Trophoblast cell (in vitro differentiated cells and primary cell): Measurements from ENCODE around the gene MCF2L2.
"Not testable (repeated sequence)": the region's sequence is repeated elsewhere in the genome, so short reads cannot be mapped to it uniquely, and the experiment has no call there.

ENCODE experiments used
- DNase-seq, 2 donors: peaks; one replicate each; pipeline ENCODE4 v3.0.0-alpha.2; 2016
- H2AFZ ChIP-seq: 2 replicates; pipeline ENCODE4 v1.6.1; 2013; ENCODE audit warnings: low read length, moderate library complexity, mild to moderate bottlenecking; ENCODE audit not compliant: insufficient read depth, poor library complexity
- H2AK5ac ChIP-seq: 2 replicates; pipeline ENCODE4 v1.6.1; 2013; ENCODE audit warnings: mild to moderate bottlenecking, low read length
- H2BK120ac ChIP-seq: 2 replicates; pipeline ENCODE4 v1.6.1; 2013; ENCODE audit warnings: low read length, mild to moderate bottlenecking, moderate library complexity; ENCODE audit not compliant: insufficient read depth, poor library complexity
- H2BK12ac ChIP-seq: 2 replicates; pipeline ENCODE4 v1.6.1; 2013; ENCODE audit warnings: mild to moderate bottlenecking, low read length, moderate library complexity
- H2BK5ac ChIP-seq: 2 replicates; pipeline ENCODE4 v1.6.1; 2013; ENCODE audit warnings: low read length, low read depth, moderate library complexity, mild to moderate bottlenecking; ENCODE audit not compliant: poor library complexity
- H3K14ac ChIP-seq: 2 replicates; pipeline ENCODE4 v1.6.1; 2013; ENCODE audit warnings: mild to moderate bottlenecking, low read length
- H3K18ac ChIP-seq: 2 replicates; pipeline ENCODE4 v1.6.1; 2013; ENCODE audit warnings: mild to moderate bottlenecking, low read length
- H3K23ac ChIP-seq: 2 replicates; pipeline ENCODE4 v1.6.1; 2013; ENCODE audit warnings: low read length
- H3K27ac ChIP-seq: 2 replicates; pipeline ENCODE4 v1.5.1; 2013; ENCODE audit warnings: low read depth, mild to moderate bottlenecking, inconsistent platforms, low read length, moderate library complexity
- H3K27me3 ChIP-seq: 2 replicates; pipeline ENCODE4 v1.6.1; 2013; ENCODE audit warnings: inconsistent platforms, mild to moderate bottlenecking, low read length, moderate library complexity; ENCODE audit not compliant: insufficient read depth
- H3K36me3 ChIP-seq, 2 experiments: 1 replicate in 1 of 2; 2 replicates in 1 of 2; pipeline ENCODE4 v1.6.1; 2013; ENCODE audit warnings: low read length in 2 of 2, mild to moderate bottlenecking in 2 of 2, moderate library complexity in 1 of 2; ENCODE audit not compliant: insufficient read depth in 2 of 2, control insufficient read depth in 1 of 2
- H3K4ac ChIP-seq: 2 replicates; pipeline ENCODE4 v1.6.1; 2013; ENCODE audit warnings: low read depth, mild to moderate bottlenecking, low read length, moderate library complexity
- H3K4me1 ChIP-seq, 2 experiments: 1 replicate in 1 of 2; 2 replicates in 1 of 2; pipeline ENCODE4 v1.6.1; 2013; ENCODE audit warnings: low read length in 2 of 2, mild to moderate bottlenecking in 2 of 2, moderate library complexity in 1 of 2; ENCODE audit not compliant: insufficient read depth in 2 of 2, control insufficient read depth in 1 of 2
- H3K4me2 ChIP-seq: 2 replicates; pipeline ENCODE4 v1.6.1; 2013; ENCODE audit warnings: inconsistent platforms, mild to moderate bottlenecking, low read length, moderate library complexity
- H3K4me3 ChIP-seq: 2 replicates; pipeline ENCODE4 v1.5.1; 2013; ENCODE audit warnings: mild to moderate bottlenecking, low read depth, low read length, inconsistent platforms
- H3K79me1 ChIP-seq: one replicate; pipeline ENCODE4 v1.6.1; 2013; ENCODE audit warnings: low read length
- H3K79me2 ChIP-seq: 2 replicates; pipeline ENCODE4 v1.6.1; 2013; ENCODE audit warnings: low read length, mild to moderate bottlenecking; ENCODE audit not compliant: control insufficient read depth, insufficient read depth, poor library complexity
- H3K9ac ChIP-seq: 2 replicates; pipeline ENCODE4 v1.6.1; 2013; ENCODE audit warnings: mild to moderate bottlenecking, low read length
- H3K9me3 ChIP-seq: 2 replicates; pipeline ENCODE4 v1.6.1; 2013; ENCODE audit warnings: low read depth, mild to moderate bottlenecking, control low read depth, inconsistent platforms, low read length; ENCODE audit not compliant: insufficient read depth
- H4K12ac ChIP-seq: 2 replicates; pipeline ENCODE4 v1.6.1; 2013; ENCODE audit warnings: low read depth, mild to moderate bottlenecking, low read length, moderate library complexity
- H4K8ac ChIP-seq: 2 replicates; pipeline ENCODE4 v1.6.1; 2013; ENCODE audit warnings: low read depth, mild to moderate bottlenecking, low read length, moderate library complexity
- H4K91ac ChIP-seq: one replicate; pipeline ENCODE4 v1.6.1; 2013; ENCODE audit warnings: low read depth, mild to moderate bottlenecking, low read length, moderate library complexity
- WGBS: extraction: QIAGEN DNeasy Blood & Tissue Kit; methylation state at CpG from one replicate; pipeline ENCODE4 v1.1.7; 2013; ENCODE audit warnings: missing lambda C conversion rate; ENCODE audit not compliant: insufficient read length, insufficient coverage; ENCODE audit errors: extremely low coverage; 5-methylcytosine and 5-hydroxymethylcytosine counted together

The MCF2L2 gene

GRCh38 chr3:183230826-183231225 lies 197.6 kb downstream of the MCF2L2 start:
- no peak overlapping the region for H2BK120ac ChIP-seq
- no CpG with 5 or more reads among the region's 3 CpGs for WGBS
- no peak overlapping the region for H2BK12ac ChIP-seq
- no peaks in the 10 kb centered on the region for H3K9me3 ChIP-seq
- no peaks in the 10 kb centered on the region for H3K79me1 ChIP-seq
- H3K18ac ChIP-seq, result no peak overlapping the region
- no peak for DNase-seq
- no peaks in the 10 kb centered on the region for H3K79me2 ChIP-seq
- H3K14ac ChIP-seq, result no peak overlapping the region
- no peaks in the 10 kb centered on the region for H3K4me1 ChIP-seq
- no peak overlapping the region for H2AFZ ChIP-seq
- H3K27me3 ChIP-seq, result no peaks in the 10 kb centered on the region
- no peak overlapping the region for H4K12ac ChIP-seq
- H2BK5ac ChIP-seq, result no peak overlapping the region
- no peak overlapping the region for H3K9ac ChIP-seq
- no peak overlapping the region for H3K4me3 ChIP-seq
- no peak overlapping the region for H3K27ac ChIP-seq
- H3K4ac ChIP-seq, result no peak overlapping the region
- no peaks in the 10 kb centered on the region for H3K36me3 ChIP-seq
- H4K91ac ChIP-seq, result no peak overlapping the region
- no peak overlapping the region for H2AK5ac ChIP-seq
- H3K23ac ChIP-seq, result no peak overlapping the region
- no peak overlapping the region for H4K8ac ChIP-seq
- no peak overlapping the region for H3K4me2 ChIP-seq

DNA sequence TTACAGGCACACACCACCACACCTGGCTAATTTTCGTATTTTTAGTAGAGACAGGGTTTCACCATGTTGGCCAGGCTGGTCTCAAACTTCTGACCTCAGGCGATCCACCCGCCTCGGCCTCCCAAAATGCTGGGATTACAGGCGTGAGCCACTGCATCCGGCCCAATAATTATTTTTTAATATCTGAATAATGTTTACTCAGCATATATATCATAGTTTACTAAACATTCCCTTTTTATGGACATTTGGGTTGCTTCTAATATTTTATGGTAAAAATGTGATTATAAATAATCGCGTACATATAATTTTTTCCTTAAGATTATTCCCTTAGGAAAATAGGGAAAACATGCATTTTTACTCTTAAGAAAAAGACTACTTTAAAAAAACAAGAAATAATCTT lies 198.2 kb downstream of the MCF2L2 start:
- not testable (repeated sequence) for H3K4me3 ChIP-seq, H2BK12ac ChIP-seq, DNase-seq, H2AK5ac ChIP-seq, H3K14ac ChIP-seq, H3K9me3 ChIP-seq, H3K27me3 ChIP-seq, H3K36me3 ChIP-seq, H3K27ac ChIP-seq, H2BK120ac ChIP-seq, H2BK5ac ChIP-seq, H2AFZ ChIP-seq, H3K79me2 ChIP-seq, H4K12ac ChIP-seq, H4K91ac ChIP-seq, H3K4me2 ChIP-seq, H3K9ac ChIP-seq, H3K4ac ChIP-seq, H4K8ac ChIP-seq, H3K4me1 ChIP-seq, H3K23ac ChIP-seq, H3K79me1 ChIP-seq, H3K18ac ChIP-seq
- no CpG with 5 or more reads among the region's 8 CpGs for WGBS

- no peak overlapping the region for H4K91ac ChIP-seq
Measured at GRCh38 chr3:183229178-183229577, 199.2 kb downstream of the MCF2L2 start.

GRCh38 chr3:183227586-183227985 lies 200.8 kb downstream of the MCF2L2 start:
- Histone ChIP-seq H3K79me1 (no peaks in the 10 kb centered on the region), H3K27ac (no peak overlapping the region), H3K4me1 (no peaks in the 10 kb centered on the region), H3K14ac (no peak overlapping the region), H3K36me3 (no peaks in the 10 kb centered on the region), H2AFZ (no peak overlapping the region), H2BK12ac (no peak overlapping the region), H4K91ac (no peak overlapping the region), H3K27me3 (no peaks in the 10 kb centered on the region), H3K9me3 (no peaks in the 10 kb centered on the region), H3K18ac (no peak overlapping the region), H3K4me2 (no peak overlapping the region), H3K4me3 (no peak overlapping the region), H2BK5ac (no peak overlapping the region), H3K9ac (no peak overlapping the region), H3K4ac (no peak overlapping the region), H2AK5ac (no peak overlapping the region), H3K79me2 (no peaks in the 10 kb centered on the region), H4K12ac (no peak overlapping the region), H2BK120ac (no peak overlapping the region), H3K23ac (no peak overlapping the region), H4K8ac (no peak overlapping the region)
- DNase-seq, result no peak
- no CpG with 5 or more reads among the region's 4 CpGs for WGBS

More at GRCh38 chr3:183229178-183229577, 199.2 kb downstream of the MCF2L2 start:
- H3K9ac ChIP-seq, result no peak overlapping the region
- H2BK12ac ChIP-seq, result no peak overlapping the region
- WGBS, result no CpG with 5 or more reads among the region's 1 CpG
- H3K4ac ChIP-seq, result no peak overlapping the region
- H3K14ac ChIP-seq, result no peak overlapping the region
- no peaks in the 10 kb centered on the region for H3K4me1 ChIP-seq
- no peak overlapping the region for H2BK5ac ChIP-seq
- no peaks in the 10 kb centered on the region for H3K36me3 ChIP-seq
- no peak overlapping the region for H3K23ac ChIP-seq
- no peaks in the 10 kb centered on the region for H3K27me3 ChIP-seq
- H2BK120ac ChIP-seq, result no peak overlapping the region
- H2AFZ ChIP-seq, result no peak overlapping the region
- no peak overlapping the region for H3K4me2 ChIP-seq
- H2AK5ac ChIP-seq, result no peak overlapping the region
- no peak overlapping the region for H4K12ac ChIP-seq
- no peak overlapping the region for H4K8ac ChIP-seq
- no peak overlapping the region for H3K18ac ChIP-seq
- no peak overlapping the region for H3K27ac ChIP-seq
- H3K9me3 ChIP-seq, result no peaks in the 10 kb centered on the region
- H3K79me2 ChIP-seq, result no peaks in the 10 kb centered on the region
- DNase-seq, result no peak
- H3K79me1 ChIP-seq, result no peaks in the 10 kb centered on the region
- no peak overlapping the region for H3K4me3 ChIP-seq
